Measurements from ENCODE around the gene DNAH10. TPM values are rescaled to one million over a fixed set of nuclear protein-coding genes. Genes with fewer than 3 reads are reported as not detected.

The DNAH10 gene
- polyA plus RNA-seq, 1 donor = 7.5 TPM

DNA sequence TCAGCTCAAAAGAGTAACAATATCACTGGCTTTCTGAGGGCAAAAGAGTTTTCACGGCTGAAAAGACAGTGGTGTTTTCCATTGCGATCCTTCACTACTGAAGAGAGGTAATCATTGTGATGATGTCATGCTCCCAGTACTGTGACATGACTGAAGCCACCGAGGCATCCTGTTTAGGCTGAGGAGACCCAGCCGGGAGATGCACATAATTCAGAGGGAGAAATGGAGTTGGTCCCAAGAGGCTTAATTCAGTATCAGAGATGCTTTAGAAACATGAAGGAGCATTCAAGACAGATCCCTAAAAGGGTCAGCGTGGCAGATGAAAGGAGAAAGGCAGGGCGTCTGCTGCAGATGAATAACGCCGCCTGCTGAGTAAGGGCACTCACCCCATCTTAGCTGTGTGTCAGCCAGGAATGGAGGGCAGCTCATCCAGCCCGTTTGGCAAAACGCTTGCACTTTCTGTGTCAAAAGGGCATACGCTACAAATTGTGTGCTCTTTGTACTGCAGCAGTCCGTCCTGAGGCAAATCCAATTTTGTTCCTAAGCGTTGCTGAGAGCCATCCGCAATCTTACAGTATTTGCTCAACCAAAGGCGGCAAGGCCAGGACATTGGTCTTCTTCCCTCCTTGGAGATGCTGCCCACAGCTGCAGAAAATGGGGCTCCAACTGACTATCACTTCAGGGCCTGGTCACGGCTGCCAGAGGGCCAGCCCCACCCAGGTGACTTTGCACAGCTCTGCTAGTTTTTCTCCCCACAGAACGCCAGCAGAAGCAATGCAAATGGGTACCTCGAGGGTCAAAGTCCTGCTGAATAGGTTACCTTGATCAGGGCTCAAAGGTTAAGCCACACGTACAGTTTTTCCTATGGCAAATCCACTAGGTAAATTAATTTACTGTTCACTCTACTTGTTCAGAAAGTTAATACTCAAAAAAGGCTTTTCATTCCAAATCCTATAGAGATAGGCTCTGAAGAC lies 187.0 kb downstream of the DNAH10 start:
- DNase-seq = no peak

DNA sequence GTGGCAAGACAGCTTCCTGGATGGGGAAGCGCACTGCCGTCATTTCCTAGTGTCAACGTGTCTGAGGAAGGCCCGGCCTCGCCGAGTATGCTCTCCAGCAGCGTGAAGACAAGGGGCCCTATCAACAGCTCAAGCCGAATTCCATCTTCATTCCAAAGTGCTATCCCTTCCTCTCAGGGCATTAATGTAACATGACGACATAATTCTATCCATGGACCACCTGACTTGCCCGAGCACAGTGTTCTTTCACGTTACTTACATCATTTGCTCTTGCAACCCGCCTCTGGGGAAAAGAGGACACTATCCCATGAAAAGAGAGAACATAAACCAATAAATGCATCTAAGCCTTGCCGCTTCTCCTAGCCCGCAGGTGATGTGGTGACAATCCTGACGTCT lies 187.7 kb downstream of the DNAH10 start:
- DNase-seq = no peak

GRCh38 chr12:123950476-123951349 lies 188.6 kb downstream of the DNAH10 start:
- no peak for DNase-seq

DNA sequence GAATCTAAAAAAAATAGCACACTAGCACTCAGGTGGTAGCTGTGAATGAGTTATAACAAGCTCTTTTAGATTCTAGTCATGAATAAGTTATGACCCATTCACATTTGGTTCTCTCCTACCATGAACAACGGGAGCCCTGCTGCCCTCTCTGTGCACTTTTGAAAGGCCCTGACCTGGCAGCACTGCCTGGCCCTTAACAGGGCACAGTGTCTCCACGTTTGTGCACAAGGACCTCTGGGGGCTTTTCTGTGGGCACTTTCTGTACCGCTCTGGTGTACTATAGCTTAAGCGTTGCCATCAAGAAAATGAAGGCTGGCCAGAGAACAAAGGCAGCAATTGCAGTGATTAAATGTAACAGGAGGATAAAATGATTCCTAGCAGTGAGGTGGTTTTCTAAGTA lies 189.4 kb downstream of the DNAH10 start:
- no peak for DNase-seq

GRCh38 chr12:123952037-123952436 lies 189.9 kb downstream of the DNAH10 start:
- DNase-seq = no peak

DNA sequence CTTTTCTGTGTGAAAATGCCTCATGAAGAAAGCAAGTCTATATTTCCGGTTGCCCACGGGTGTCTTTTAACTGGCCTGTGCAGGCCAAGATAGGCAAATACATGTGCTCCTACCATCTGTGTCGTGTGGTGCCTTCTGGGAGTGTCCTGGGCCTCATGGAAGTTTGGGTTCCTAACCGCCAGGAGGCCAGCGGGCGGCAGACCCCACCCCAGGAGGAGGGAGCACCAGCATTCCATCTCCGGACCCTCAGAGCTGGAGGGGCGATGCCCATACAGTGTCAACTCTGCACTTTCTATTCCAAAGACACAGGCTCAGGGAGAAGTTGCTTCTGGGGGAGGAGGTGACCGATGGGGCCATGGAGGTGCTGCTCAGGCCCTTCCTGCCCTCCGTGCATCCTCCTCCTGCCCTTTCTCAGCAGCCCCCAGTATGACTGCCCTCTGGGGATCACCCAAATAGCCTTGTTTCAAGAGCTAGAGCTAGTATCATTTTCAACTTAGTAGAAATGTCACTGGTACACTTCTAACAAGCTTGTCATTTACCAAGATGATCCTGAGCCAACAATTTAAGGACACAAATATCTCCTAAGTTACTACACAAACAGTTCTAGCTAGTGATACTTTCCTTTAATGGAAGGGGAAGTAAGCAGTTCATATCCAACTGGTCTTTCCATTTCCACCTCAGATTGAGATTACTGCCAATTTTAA lies 192.7 kb downstream of the DNAH10 start:
- DNase-seq = no peak

- no peak for DNase-seq
These were observed 194.1 kb downstream of the DNAH10 start for GRCh38 chr12:123956249-123956648.

DNA sequence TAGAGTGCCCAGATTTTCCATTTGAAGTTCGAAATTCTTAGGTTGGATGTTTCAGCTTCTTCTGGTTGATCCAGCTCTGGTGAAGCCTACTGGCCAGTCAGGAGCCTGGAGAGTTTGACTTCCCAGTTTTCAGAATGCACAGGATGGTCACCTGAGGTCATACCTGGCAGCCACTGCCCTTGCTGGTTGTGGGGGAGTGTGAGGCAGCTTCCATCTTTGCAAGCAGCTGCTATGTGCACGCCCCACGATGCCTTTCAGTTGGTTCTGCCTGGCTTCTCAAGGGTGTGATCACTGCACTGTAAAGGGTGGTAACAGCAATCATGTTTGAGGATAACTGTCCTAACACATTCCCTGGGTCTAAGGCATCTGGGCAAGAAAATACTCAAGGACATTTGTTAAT lies 195.1 kb downstream of the DNAH10 start:
- DNase-seq = no peak

DNA sequence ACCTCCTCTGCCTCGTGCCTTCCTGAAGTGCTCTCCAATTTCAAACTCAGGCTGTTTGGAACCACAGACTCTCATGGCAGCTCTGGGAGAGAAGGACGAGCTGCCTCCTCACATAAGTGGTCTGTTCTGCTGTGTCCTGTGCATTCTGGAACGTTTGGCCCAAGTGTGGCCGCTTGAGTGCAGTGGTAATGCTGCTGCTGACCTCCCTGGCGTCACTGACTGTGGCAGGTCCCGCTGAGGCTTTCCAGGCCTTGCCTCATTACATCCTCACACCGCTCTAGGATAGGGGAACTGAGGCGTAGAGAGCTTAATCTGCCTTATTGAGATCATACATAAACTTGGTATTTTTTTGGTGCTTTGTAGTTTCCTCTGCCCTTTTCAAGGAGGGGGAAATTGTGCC lies 196.4 kb downstream of the DNAH10 start:
- DNase-seq = no peak

DNA sequence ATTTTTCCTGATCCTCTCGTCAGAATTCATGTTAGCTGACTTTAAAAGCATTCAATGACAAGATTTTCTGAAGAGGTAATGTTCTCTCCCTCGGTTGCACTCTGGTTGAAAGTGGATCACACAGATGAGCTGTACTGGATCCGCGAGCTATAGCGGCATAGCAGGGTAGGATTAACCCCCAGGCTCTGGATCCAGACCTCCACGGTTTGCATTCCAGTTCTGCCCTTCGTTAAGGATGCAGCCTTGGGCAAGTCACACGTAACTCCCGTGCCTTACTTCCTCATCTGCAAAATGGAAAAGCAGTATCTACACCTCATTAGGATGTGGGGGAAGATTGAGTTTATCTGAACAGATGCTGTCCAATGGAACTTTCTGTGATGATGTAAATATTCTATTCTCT lies 196.8 kb downstream of the DNAH10 start:
- DNase-seq = no peak

DNA sequence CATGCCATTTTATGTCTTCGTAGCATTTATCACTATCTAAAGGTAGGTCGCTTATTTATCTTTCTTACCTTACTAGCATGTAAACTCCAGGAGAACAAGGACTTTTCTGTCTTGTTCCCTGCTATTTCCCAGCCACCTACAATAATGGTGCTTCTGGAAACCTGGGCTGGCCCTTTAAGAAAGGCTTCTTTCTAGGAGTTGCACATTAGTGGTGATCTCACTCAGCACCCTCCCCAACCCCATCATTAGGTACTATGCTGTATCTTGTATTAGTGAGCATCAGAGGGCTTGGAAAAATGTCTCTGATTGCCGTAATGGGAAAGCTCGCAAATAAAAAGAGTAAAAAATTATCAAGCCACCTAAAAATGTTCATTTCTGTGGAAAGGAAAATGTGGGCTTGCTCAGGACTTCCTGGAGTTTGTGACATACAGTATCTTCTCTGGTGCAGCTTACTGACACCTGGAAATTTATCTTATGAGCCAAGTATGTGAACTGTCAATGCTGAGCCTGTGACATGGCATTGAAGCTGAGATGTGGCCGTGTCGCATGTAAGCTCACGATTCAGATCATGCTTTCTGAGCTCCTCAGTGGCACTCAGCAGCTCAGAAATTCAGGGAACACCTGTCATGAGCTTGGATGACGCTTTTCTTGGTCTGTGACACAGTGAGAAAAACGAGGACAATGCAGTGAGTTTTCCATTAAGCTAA lies 198.1 kb downstream of the DNAH10 start:
- no peak for DNase-seq

GRCh38 chr12:123960856-123961255 lies 198.8 kb downstream of the DNAH10 start:
- DNase-seq = no peak

DNA sequence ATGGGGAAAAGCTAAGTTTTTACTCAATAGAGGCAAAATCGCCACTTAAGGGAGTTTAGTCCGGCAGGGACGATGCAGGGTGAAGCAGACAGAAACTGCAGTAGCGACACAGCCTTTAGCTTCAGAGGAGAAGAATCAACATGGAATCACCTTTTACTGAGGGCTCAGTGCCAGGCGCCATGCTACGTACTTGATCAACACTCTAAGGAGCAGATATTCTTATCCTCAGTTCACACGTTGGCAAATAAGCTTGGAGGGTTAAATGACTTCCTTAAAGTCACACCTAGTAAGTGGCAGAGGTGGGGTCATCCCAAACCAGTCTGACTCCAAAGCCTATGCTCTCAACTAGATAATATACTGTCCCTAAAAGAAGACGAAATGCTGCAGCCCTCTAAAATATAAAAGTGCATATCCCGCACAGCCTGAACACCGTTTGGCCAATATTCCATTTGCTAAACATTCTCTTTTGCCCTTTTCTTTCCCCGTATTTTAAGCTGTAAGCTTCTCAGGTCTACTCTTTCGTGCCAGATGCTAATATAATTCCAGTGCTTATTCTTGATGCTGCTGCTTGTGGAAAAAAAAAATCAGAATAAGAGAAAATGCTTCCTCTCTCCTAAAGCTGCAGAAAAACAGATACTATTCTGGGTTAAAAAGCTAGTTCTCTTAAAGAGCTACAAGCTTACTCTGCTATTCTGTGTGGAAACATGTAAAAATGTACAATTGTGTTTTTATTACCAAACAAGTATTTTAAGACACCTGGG lies 199.7 kb downstream of the DNAH10 start:
- no peak for DNase-seq

GRCh38 chr12:123962513-123962912 lies 200.4 kb downstream of the DNAH10 start:
- DNase-seq = no peak

- DNase-seq = no peak
These were observed 201.7 kb downstream of the DNAH10 start for GRCh38 chr12:123963821-123964220.

GRCh38 chr12:123965382-123965781 lies 203.3 kb downstream of the DNAH10 start:
- DNase-seq = no peak

GRCh38 chr12:123966596-123966995 lies 204.5 kb downstream of the DNAH10 start:
- DNase-seq = no peak

DNA sequence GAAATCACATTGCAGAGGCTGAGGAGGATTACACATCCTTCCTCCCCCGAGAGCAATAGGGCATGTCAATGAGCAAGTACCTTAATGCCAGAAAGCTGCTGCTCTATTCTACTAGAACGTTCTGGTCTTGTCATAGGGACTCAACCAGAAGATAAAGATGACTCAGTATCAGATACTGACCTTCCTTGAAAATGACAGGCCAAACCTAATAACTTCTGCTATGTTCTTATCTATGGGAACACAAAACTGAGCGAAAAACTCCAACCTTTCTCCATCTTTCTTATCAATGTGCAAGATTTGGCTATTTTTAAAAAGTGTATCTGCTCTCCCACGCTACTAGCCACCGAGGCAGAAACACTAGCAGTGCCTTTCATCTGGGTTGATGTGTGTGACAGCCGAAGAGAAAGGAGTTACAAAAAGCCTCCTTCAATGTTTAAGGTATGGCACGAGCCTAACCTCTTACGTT lies 205.1 kb downstream of the DNAH10 start:
- no peak for DNase-seq

DNA sequence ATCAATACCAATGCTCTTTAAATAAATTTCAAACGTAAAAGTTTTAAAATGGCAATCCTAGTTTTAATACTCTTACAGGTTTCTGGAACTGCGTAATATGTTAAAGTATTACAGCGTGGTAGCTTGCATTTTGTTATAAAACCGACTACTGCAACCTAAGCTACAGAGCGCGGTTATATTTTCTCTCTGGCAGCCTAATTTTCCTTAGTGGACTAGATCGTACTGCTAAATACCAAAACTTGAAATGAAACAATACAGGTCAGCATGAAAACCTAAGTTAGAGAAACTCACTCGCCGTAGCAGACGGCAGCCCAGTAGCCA lies 209.3 kb downstream of the DNAH10 start:
- DNase-seq = no peak

GRCh38 chr12:123971770-123972456 lies 209.8 kb downstream of the DNAH10 start:
- peak; percentile 40 for DNase-seq
